Measurements from ENCODE around the gene BBX. TPM values are rescaled to one million over a fixed set of nuclear protein-coding genes. Genes with fewer than 3 reads are reported as not detected.

Gene BBX
- total RNA-seq, 2 donors from 2014 or later: 94.7 to 226 TPM

DNA sequence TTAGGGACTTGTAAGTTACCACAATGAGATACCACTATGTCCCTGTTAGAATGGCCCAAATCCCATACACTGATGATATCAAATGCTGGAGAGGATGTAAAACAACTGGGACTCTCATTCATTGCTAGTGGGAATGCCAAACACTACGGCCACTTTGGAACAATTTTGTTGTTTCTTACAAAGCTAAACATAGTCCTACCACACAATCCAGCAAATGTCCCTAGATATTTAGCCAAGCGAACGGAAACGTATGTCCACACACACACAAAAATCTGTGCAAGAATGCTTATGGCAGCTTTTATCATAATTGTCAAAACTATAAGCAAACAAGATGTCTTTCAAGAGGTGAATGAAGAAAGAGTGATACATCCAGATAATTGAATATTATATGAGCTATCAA is 296.9 kb downstream of the BBX start:
- 92% methylated on average over 4 of the region's 4 CpGs for WGBS

GRCh38 chr3:107822308-107822707 is 299.5 kb downstream of the BBX start:
- no peak overlapping the region for H3K27ac ChIP-seq

More for the DNA sequence above, 296.9 kb downstream of the BBX start:
- no peaks in the 10 kb centered on the region for H3K9me3 ChIP-seq
- DNase-seq (ENCODE audit: low spot score): no peak
- H3K4me1 ChIP-seq (replicated peaks): no peaks in the 10 kb centered on the region
- H3K4me3 ChIP-seq: no peak overlapping the region
- H3K36me3 ChIP-seq: no peaks in the 10 kb centered on the region
- no peaks in the 10 kb centered on the region for H3K27me3 ChIP-seq (replicated peaks; ENCODE audit: insufficient read depth)
- no peak overlapping the region for H3K27ac ChIP-seq
- TF ChIP-seq, protein P1, sequence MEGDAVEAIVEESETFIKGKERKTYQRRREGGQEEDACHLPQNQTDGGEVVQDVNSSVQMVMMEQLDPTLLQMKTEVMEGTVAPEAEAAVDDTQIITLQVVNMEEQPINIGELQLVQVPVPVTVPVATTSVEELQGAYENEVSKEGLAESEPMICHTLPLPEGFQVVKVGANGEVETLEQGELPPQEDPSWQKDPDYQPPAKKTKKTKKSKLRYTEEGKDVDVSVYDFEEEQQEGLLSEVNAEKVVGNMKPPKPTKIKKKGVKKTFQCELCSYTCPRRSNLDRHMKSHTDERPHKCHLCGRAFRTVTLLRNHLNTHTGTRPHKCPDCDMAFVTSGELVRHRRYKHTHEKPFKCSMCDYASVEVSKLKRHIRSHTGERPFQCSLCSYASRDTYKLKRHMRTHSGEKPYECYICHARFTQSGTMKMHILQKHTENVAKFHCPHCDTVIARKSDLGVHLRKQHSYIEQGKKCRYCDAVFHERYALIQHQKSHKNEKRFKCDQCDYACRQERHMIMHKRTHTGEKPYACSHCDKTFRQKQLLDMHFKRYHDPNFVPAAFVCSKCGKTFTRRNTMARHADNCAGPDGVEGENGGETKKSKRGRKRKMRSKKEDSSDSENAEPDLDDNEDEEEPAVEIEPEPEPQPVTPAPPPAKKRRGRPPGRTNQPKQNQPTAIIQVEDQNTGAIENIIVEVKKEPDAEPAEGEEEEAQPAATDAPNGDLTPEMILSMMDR (IDR thresholded peaks at IDR 0.05): no peak
- TF ChIP-seq POLR2AphosphoS5 (IDR thresholded peaks at IDR 0.05) (no peak), POLR2A (IDR thresholded peaks at IDR 0.05) (no peak)
- intact Hi-C loops (cut with DNase I): no loop called here

GRCh38 chr3:107824822-107825371 is 302.1 kb downstream of the BBX start:
- intact Hi-C loops (cut with DNase I): no loop called here
- TF ChIP-seq POLR2AphosphoS5 (IDR thresholded peaks at IDR 0.05) (peak; percentile 43), POLR2A (IDR thresholded peaks at IDR 0.05) (no peak)
- TF ChIP-seq, protein P1 (IDR thresholded peaks at IDR 0.05): no peak
- Histone ChIP-seq H3K36me3 (no peaks in the 10 kb centered on the region), H3K27ac (peak overlapping the region; percentile 35 to 45), H3K4me1 (replicated peaks) (peaks cover 8% of the 10 kb centered on the region), H3K27me3 (replicated peaks; ENCODE audit: insufficient read depth) (no peaks in the 10 kb centered on the region), H3K9me3 (no peaks in the 10 kb centered on the region), H3K4me3 (no peak overlapping the region)
- DNase-seq (ENCODE audit: low spot score): no peak
- WGBS: 53% methylated on average over 4 of the region's 4 CpGs

More at GRCh38 chr3:107822308-107822707, 299.5 kb downstream of the BBX start:
- H3K9me3 ChIP-seq: no peaks in the 10 kb centered on the region
- 84% methylated on average over 4 of the region's 4 CpGs for WGBS
- DNase-seq (ENCODE audit: low spot score): no peak
- H3K4me3 ChIP-seq: no peak overlapping the region
- TF ChIP-seq, protein P1 (IDR thresholded peaks at IDR 0.05): no peak
- TF ChIP-seq POLR2A (IDR thresholded peaks at IDR 0.05) (no peak), POLR2AphosphoS5 (IDR thresholded peaks at IDR 0.05) (no peak)
- peaks cover 8% of the 10 kb centered on the region for H3K4me1 ChIP-seq (replicated peaks)
- no peaks in the 10 kb centered on the region for H3K27me3 ChIP-seq (replicated peaks; ENCODE audit: insufficient read depth)
- no peaks in the 10 kb centered on the region for H3K36me3 ChIP-seq
- intact Hi-C loops (cut with DNase I): no loop called here

DNA sequence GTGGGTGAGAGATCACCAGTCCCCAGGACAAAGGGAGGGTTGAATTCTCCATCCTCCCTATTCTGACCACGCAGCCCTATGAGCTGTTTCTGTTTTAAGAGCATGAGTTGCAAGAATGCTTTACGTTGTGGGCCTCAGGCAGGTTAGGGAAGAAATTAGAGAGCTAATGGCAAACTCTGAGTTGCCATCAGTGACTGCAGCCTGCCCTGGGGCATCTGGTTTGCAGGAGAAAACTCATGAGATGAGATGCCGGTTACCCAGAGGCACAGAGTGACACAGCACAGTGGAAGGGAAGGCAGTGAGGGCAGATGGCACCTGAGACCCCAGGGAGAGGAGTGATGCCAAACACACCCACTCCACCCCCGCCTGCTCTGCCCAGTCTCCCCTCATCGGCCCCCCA is 302.8 kb downstream of the BBX start:
- no peak overlapping the region for H3K4me3 ChIP-seq
- 82% methylated on average over 5 of the region's 5 CpGs for WGBS

GRCh38 chr3:107826727-107827126 is 304.0 kb downstream of the BBX start:
- intact Hi-C loops (cut with DNase I): no loop called here
- Histone ChIP-seq H3K27me3 (replicated peaks; ENCODE audit: insufficient read depth) (no peaks in the 10 kb centered on the region), H3K27ac (no peak overlapping the region), H3K4me3 (no peak overlapping the region), H3K36me3 (no peaks in the 10 kb centered on the region), H3K4me1 (replicated peaks) (peaks cover 8% of the 10 kb centered on the region), H3K9me3 (no peaks in the 10 kb centered on the region)
- no peak for DNase-seq (ENCODE audit: low spot score)
- WGBS: 87% methylated on average over 9 of the region's 9 CpGs
- TF ChIP-seq, protein P1 (IDR thresholded peaks at IDR 0.05): no peak
- TF ChIP-seq POLR2A (IDR thresholded peaks at IDR 0.05): no peak
- no peak for TF ChIP-seq POLR2AphosphoS5 (IDR thresholded peaks at IDR 0.05)

More for the DNA sequence above, 302.8 kb downstream of the BBX start:
- Histone ChIP-seq H3K27me3 (replicated peaks; ENCODE audit: insufficient read depth) (no peaks in the 10 kb centered on the region), H3K36me3 (no peaks in the 10 kb centered on the region), H3K4me1 (replicated peaks) (peaks cover 8% of the 10 kb centered on the region), H3K9me3 (no peaks in the 10 kb centered on the region), H3K27ac (no peak overlapping the region)
- DNase-seq (ENCODE audit: low spot score): no peak
- intact Hi-C loops (cut with DNase I): no loop called here
- TF ChIP-seq POLR2A (IDR thresholded peaks at IDR 0.05): no peak
- TF ChIP-seq, protein P1 (IDR thresholded peaks at IDR 0.05): no peak
